HT1080 (cell line): ENCODE measurements around the gene LUZP4. TPM values are rescaled to one million over a fixed set of nuclear protein-coding genes. Genes with fewer than 3 reads are reported as not detected.
A peak's percentile ranks its signal among the peaks of the same experiment; 100 is the strongest.
"Not testable (repeated sequence)": the region's sequence is repeated elsewhere in the genome, so short reads cannot be mapped to it uniquely, and the experiment has no call there.

ENCODE experiments used
- DNase-seq: peaks from one replicate; pipeline ENCODE4 v3.0.0-alpha.2; 2015; ENCODE audit warnings: low read depth
- polyA plus RNA-seq, 2 experiments: library from polyadenylated mRNA; depleted of rRNA; stranded (reverse); fragments of >200 nt; gene quantifications; 2 replicates each; pipeline ENCODE4 v1.2.3, GENCODE V29; 2015
- total RNA-seq: library from RNA; depleted of rRNA; stranded (reverse); fragments of >200 nt; shearing (Covaris generic); gene quantifications from 2 replicates; pipeline ENCODE4 v1.2.3, GENCODE V29; 2014; rRNA removed

LUZP4 gene
- not detected in 2 replicates for total RNA-seq
- not detected in 2 replicates for polyA plus RNA-seq (2015; cell fraction: cytosol; rRNA removed)
- polyA plus RNA-seq (2015; cell fraction: nucleus; rRNA removed), result 0.08 TPM in 1 of 2 replicates, not detected in the other

- no peak for DNase-seq
Measured at GRCh38 chrX:115289465-115289864, at the start of gene LUZP4. Gene LUZP4, plus strand, starts transcription at chrX:115289715. Its CDS starts 45 bp downstream, at chrX:115289760.

- no peak for DNase-seq
Measured at GRCh38 chrX:115251458-115252233, 37.9 kb upstream of the LUZP4 start.

- no peak for DNase-seq
Measured at GRCh38 chrX:115255003-115255402, 34.5 kb upstream of the LUZP4 start.

- DNase-seq, result no peak
Measured at GRCh38 chrX:115257711-115258110, 31.8 kb upstream of the LUZP4 start.

GRCh38 chrX:115259238-115259875 is 30.2 kb upstream of the LUZP4 start:
- DNase-seq, result no peak

- no peak for DNase-seq
Measured at GRCh38 chrX:115260330-115260729, 29.2 kb upstream of the LUZP4 start.

- DNase-seq, result no peak
Measured at GRCh38 chrX:115261148-115261547, 28.4 kb upstream of the LUZP4 start.

GRCh38 chrX:115264009-115264408 is 25.5 kb upstream of the LUZP4 start:
- no peak for DNase-seq

GRCh38 chrX:115266300-115266699 is 23.2 kb upstream of the LUZP4 start:
- DNase-seq, result no peak

GRCh38 chrX:115268421-115268820 is 21.1 kb upstream of the LUZP4 start:
- peak; percentile 0 for DNase-seq

GRCh38 chrX:115269051-115269683 is 20.3 kb upstream of the LUZP4 start:
- no peak for DNase-seq

GRCh38 chrX:115284877-115285276 is 4.6 kb upstream of the LUZP4 start:
- no peak for DNase-seq

GRCh38 chrX:115297189-115297588 is 7.7 kb downstream of the LUZP4 start:
- no peak for DNase-seq

- no peak for DNase-seq
Measured at GRCh38 chrX:115311139-115311538, 21.6 kb downstream of the LUZP4 start.

GRCh38 chrX:115311601-115312001 is 22.1 kb downstream of the LUZP4 start:
- no peak for DNase-seq

- no peak for DNase-seq
Measured at GRCh38 chrX:115318139-115318538, 28.6 kb downstream of the LUZP4 start.

GRCh38 chrX:115322375-115322774 is 32.9 kb downstream of the LUZP4 start:
- DNase-seq, result no peak

- DNase-seq, result peak; percentile 1
Measured at GRCh38 chrX:115324194-115324593, 34.7 kb downstream of the LUZP4 start.

GRCh38 chrX:115329282-115329681 is 39.8 kb downstream of the LUZP4 start:
- DNase-seq, result not testable (repeated sequence)

- DNase-seq, result peak; percentile 61
Measured at GRCh38 chrX:115330498-115331168, 41.1 kb downstream of the LUZP4 start.

- no peak for DNase-seq
Measured at GRCh38 chrX:115332832-115333231, 43.3 kb downstream of the LUZP4 start.

- no peak for DNase-seq
Measured at GRCh38 chrX:115333446-115333845, 43.9 kb downstream of the LUZP4 start.
